H7 (cell line): ENCODE measurements around the gene MSL1. TPM values are rescaled to one million over a fixed set of nuclear protein-coding genes. Genes with fewer than 3 reads are reported as not detected.

Source experiments
- DNase-seq: peaks from one replicate; pipeline ENCODE4 v3.0.0; 2012
- H3K27me3 ChIP-seq: 2 replicates; pipeline ENCODE4 v1.6.0; 2011; ENCODE audit warnings: mild to moderate bottlenecking, low read length; ENCODE audit not compliant: control insufficient read depth, insufficient read depth
- H3K36me3 ChIP-seq: replicated peaks from 2 replicates; pipeline ENCODE4 v1.5.1; 2011; ENCODE audit warnings: low read length; ENCODE audit not compliant: control insufficient read depth, insufficient read depth
- H3K4me3 ChIP-seq: 2 replicates; pipeline ENCODE4 v1.5.1; 2011; ENCODE audit warnings: low read depth, mild to moderate bottlenecking, control low read depth, low read length, moderate library complexity; ENCODE audit not compliant: insufficient read depth
- total RNA-seq: library from RNA; depleted of rRNA; stranded (reverse); fragments of >200 nt; shearing (Covaris generic); gene quantifications from 2 replicates; pipeline ENCODE4 v1.2.3, GENCODE V29; 2014

Gene MSL1
- total RNA-seq, 1 experiment from 2014 or later, result 44.2 TPM

DNA sequence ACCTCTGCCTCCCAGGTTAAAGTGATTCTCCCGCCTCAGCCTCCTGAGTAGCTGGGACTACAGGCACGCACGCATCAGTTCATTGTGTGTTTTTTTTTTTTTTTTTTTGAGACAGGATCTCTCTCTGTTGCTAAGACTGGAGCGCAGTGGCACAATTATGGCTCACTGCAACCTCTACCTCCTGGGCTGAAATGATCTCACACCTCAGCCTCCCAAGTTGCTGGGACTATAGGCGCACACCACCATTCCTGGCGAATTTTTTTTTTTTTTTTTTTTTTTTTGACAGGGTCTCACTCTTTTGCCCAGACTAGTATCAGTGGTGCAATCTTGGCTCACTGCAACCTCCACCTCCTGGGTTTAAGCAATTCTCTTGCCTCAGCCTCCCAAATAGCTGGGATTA is 37.7 kb downstream of the MSL1 start:
- no peak for DNase-seq
- no peak overlapping the region for H3K4me3 ChIP-seq
- no peaks in the 10 kb centered on the region for H3K27me3 ChIP-seq
- peaks cover 24% of the 10 kb centered on the region for H3K36me3 ChIP-seq

DNA sequence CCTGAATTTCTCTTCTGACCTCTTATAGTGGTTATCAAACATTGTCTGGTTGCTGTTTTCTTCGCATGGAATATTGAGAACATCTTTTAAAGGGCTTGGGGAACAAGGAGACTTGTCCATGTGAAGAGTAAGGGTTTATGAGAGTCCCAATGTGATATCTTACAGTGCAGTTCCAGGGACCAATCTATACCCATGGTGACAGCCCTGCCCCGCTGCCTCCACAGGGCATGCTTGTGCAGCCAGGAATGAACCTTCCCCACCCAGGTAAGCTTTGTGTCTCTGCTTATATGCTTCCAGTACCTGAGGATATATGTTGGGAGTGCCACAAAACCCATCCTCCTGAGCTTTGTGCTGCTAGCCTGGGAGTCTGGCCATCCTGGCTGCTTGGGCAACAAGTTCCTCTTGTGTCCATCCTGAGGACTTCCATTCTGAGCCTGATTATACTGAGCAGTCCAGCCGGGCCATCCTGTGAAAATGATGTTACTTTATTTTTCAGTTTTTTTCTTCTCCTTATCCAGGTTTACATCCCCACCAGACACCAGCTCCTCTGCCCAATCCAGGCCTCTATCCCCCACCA is 46.0 kb downstream of the MSL1 start:
- Histone ChIP-seq H3K27me3 (no peaks in the 10 kb centered on the region), H3K36me3 (peaks cover 40% of the 10 kb centered on the region), H3K4me3 (no peak overlapping the region)
- no peak for DNase-seq

DNA sequence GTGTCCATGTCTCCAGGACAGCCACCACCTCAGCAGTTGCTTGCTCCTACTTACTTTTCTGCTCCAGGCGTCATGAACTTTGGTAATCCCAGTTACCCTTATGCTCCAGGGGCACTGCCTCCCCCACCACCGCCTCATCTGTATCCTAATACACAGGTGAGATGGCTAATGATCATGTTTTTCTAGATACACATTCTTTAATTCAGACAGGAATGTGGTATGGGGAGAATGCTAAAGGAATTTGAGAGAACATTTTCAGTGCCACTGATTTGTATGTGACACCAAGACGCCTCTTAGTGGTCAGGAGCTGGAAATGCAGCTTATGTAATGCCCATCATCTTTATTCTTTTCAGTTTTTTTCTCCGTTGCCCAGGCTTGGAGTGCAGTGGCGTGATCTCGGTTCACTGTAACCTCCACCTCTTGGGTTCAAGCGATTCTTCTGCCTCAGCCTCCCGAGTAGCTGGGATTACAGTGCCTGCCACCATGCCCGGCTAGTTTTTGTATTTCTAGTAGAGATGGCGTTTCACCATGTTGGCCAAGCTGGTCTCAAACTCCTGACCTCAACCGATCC is 46.6 kb downstream of the MSL1 start:
- DNase-seq, result peak; percentile 74
- Histone ChIP-seq H3K36me3 (peaks cover 36% of the 10 kb centered on the region), H3K4me3 (no peak overlapping the region), H3K27me3 (no peaks in the 10 kb centered on the region)

- peaks cover 29% of the 10 kb centered on the region for H3K36me3 ChIP-seq
These were observed 48.6 kb downstream of the MSL1 start for GRCh38 chr17:40170325-40170724.

GRCh38 chr17:40171750-40172149 is 50.0 kb downstream of the MSL1 start:
- Histone ChIP-seq H3K27me3 (no peaks in the 10 kb centered on the region), H3K4me3 (no peak overlapping the region), H3K36me3 (peaks cover 27% of the 10 kb centered on the region)
- DNase-seq, result no peak

More at GRCh38 chr17:40170325-40170724, 48.6 kb downstream of the MSL1 start:
- H3K27me3 ChIP-seq, result no peaks in the 10 kb centered on the region
- DNase-seq, result no peak
- H3K4me3 ChIP-seq, result no peak overlapping the region

DNA sequence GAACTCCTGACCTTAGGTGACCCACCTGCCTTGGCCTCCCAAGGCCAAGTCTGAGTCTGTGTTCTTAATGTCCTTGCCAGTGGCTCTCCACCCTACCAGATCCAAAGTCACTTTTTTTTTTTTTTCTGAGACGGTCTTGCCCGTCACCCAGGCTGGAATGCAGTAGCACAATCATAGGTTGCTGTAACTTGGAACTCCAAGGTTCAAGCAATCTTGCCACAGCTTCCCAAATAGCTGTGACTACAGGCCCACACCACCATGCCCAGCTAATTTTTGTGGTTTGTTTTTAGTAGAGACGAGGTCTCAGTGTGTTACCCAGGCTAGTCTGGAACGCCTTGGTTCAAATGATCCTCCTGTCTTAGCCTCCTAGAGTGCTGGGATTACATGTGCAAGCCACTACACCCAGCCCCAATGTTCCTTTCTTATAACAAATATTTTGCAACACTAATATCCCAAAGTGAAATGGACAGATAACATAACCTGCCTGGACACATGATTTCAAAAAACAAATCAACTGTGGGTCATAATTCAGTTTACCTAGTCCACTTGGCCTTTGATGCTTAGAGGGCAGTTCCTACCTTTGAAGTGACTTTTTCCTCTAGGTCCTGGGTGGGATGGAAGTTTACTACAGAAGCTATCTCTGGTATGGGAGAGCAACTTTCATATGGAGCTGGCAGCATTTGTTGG is 51.5 kb downstream of the MSL1 start:
- DNase-seq, result no peak
- Histone ChIP-seq H3K36me3 (peaks cover 24% of the 10 kb centered on the region), H3K27me3 (no peaks in the 10 kb centered on the region), H3K4me3 (no peak overlapping the region)

- H3K27me3 ChIP-seq, result no peaks in the 10 kb centered on the region; the same call in 1 of the 2 replicates
- H3K36me3 ChIP-seq, result peaks cover 23% of the 10 kb centered on the region
- H3K4me3 ChIP-seq, result no peak overlapping the region
- DNase-seq, result no peak
These were observed 52.0 kb downstream of the MSL1 start for GRCh38 chr17:40173778-40174135.

DNA sequence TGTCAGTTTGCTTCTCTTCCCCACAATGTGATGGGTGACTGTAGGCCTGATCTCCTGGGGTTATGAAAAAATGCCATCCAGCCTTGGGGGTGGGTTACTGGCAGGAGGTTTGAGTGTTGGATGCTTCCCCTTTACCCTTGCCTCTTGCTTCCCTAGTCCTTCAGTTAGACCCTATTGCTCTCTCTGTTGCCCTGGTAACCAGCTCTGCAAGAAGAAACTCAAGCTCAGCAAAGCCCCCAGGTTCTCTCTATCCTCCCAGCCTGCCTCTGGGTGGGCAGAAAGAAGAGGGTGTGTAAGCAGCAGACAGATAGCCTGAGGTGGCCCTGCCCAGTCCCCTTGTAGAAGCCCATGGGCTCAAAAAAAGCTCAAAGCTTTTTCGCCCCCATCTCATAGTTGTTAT is 52.7 kb downstream of the MSL1 start:
- DNase-seq, result no peak
- Histone ChIP-seq H3K27me3 (no peaks in the 10 kb centered on the region; the same call in 1 of the 2 replicates), H3K36me3 (peaks cover 17% of the 10 kb centered on the region), H3K4me3 (no peak overlapping the region)

DNA sequence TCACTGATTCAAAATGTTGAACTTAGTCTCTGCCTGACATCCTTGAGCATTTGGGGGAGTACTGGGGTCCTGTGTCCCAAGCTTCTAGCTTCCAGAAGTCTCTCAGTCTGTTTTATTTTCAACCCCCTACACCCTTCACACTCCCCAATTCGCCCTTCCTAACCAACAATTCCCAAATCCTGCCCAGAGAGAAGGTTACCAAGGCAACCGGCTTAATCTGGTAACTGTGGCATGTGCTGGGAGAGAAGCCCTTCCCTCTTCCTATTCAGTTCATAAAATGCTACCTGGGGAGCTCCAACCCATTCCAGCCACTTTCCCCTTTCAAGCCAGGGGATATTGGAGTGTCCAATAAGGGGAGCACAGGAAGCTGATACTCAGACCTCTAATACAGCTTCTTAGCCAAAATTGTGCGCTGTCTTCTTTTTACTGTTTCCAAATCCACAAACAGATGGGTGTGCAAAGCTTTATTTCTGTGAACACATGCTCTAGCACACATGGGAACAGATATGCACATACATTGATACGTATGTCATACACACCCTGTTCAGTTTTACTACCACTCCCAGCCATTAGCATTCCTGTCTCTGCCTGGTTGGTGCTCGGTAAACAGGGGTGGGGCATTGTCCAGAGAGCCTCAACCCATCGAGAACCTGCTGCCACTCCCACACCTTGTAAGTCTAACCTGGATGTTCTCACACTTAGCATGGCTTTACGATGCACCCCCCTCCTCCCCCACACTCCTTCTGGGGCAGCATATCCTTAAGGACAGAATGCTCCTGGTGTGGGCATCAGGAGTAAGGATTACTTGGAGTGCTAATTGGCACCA is 54.4 kb downstream of the MSL1 start:
- no peak overlapping the region for H3K4me3 ChIP-seq
- no peaks in the 10 kb centered on the region; the same call in 1 of the 2 replicates for H3K27me3 ChIP-seq
- peaks cover 7% of the 10 kb centered on the region for H3K36me3 ChIP-seq
- peak; percentile 32 for DNase-seq

GRCh38 chr17:40176754-40177110 is 55.0 kb downstream of the MSL1 start:
- DNase-seq, result peak; percentile 44
- Histone ChIP-seq H3K27me3 (no peaks in the 10 kb centered on the region; the same call in 1 of the 2 replicates), H3K36me3 (peaks cover 2% of the 10 kb centered on the region), H3K4me3 (no peak overlapping the region)

GRCh38 chr17:40177275-40177874 is 55.6 kb downstream of the MSL1 start, which contains the start of gene RAPGEFL1:
TSS of gene RAPGEFL1 (plus strand) at chr17:40177470. CDS start at chr17:40177862, 392 bp downstream.
- no peaks in the 10 kb centered on the region; the same call in 1 of the 2 replicates for H3K27me3 ChIP-seq
- DNase-seq, result peak; percentile 98
- peak within 1 kb of the TSS; percentile 67 for H3K4me3 ChIP-seq
- H3K36me3 ChIP-seq, result peaks cover 1% of the 10 kb centered on the region; the same call in 1 of the 2 replicates

DNA sequence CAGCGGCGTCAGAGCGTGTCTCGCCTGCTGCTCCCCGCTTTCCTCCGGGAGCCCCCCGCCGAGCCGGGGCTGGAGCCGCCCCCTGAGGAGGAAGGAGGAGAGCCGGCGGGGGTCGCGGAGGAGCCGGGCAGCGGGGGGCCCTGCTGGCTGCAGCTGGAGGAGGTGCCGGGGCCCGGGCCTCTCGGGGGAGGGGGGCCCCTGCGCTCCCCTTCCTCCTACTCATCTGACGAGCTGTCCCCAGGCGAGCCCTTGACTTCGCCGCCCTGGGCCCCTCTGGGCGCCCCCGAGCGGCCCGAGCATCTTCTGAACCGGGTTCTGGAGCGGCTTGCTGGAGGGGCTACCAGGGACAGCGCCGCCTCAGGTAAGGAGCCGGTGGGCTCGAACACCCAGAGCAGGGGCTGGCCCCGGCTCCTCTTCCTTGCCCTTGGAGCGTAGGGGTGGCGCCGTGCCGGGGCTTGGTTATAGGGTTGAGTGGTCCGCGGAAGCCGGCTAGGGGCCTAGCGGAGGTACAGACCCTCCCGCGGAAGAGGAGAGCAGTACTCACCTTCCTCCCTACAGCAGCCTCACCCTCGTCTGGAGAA is 56.3 kb downstream of the MSL1 start:
- H3K4me3 ChIP-seq, result peak overlapping the region; percentile 67
- DNase-seq, result peak; percentile 86

DNA sequence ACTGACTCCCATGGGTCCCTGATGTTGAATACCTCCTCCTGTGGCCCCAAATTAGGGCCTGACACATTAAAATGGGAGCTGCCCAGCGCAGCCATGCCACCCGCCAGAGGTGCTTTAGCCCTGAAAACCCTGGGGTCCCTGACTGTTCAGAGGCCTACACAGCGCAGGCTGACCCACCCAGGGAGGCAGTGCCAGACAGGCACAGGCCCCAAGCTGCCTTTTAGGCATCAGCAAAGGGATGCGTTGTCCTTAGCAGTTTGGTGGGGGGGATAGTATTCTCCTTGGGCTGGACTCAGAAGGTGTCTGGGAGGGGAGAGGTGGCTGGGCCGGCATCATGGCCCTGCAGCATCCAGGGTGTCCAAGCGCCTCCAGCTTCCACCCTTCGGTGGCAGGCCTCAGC is 56.9 kb downstream of the MSL1 start:
- Histone ChIP-seq H3K36me3 (peaks cover 1% of the 10 kb centered on the region; the same call in 1 of the 2 replicates), H3K27me3 (no peaks in the 10 kb centered on the region; the same call in 1 of the 2 replicates), H3K4me3 (no peak overlapping the region)
- DNase-seq, result peak; percentile 38

More for the DNA sequence above, 56.3 kb downstream of the MSL1 start:
- peaks cover 1% of the 10 kb centered on the region; the same call in 1 of the 2 replicates for H3K36me3 ChIP-seq
- H3K27me3 ChIP-seq, result no peaks in the 10 kb centered on the region; the same call in 1 of the 2 replicates
